MCF 10A (cell line): ENCODE measurements around the gene NMT2. TPM values are rescaled to one million over a fixed set of nuclear protein-coding genes. Genes with fewer than 3 reads are reported as not detected.

ENCODE experiments used
- BruUV-seq: library from RNA; stranded (reverse); fragments of 400-500 nt; replicated peaks from 2 replicates; lab custom pipeline; 2021; lab: Mats Ljungman, UMichigan
- CTCF ChIA-PET: fragments of 300-600 bp; sonication (Branson Sonifier 250); formaldehyde crosslinking; extraction: SDS; loops from one replicate; lab custom pipeline; 2021; ENCODE audit warnings: antibody characterized with exemption, inconsistent platforms; lab: Yijun Ruan, JAX
- POLR2A ChIA-PET: fragments of 300-600, 350-650 bp; sonication (Branson Sonifier 250); formaldehyde crosslinking; extraction: SDS; loops from one replicate; lab custom pipeline; 2020; ENCODE audit warnings: antibody characterized with exemption, inconsistent platforms; lab: Yijun Ruan, JAX
- DNase-seq: peaks from one replicate; pipeline ENCODE4 v3.0.0-alpha.2; 2018; ENCODE audit not compliant: unreplicated experiment
- H3K27ac Mint-ChIP-seq: one replicate; pipeline ENCODE4 v1.8.0; 2022; ENCODE audit warnings: mild to moderate bottlenecking, low read depth, mixed read lengths; ENCODE audit not compliant: unreplicated experiment
- H3K27me3 Mint-ChIP-seq: one replicate; pipeline ENCODE4 v1.8.0; 2022; ENCODE audit warnings: mixed read lengths; ENCODE audit not compliant: insufficient read depth, unreplicated experiment
- H3K36me3 Mint-ChIP-seq: one replicate; pipeline ENCODE4 v1.8.0; 2022; ENCODE audit warnings: mild to moderate bottlenecking, moderate library complexity, mixed read lengths; ENCODE audit not compliant: insufficient read depth, unreplicated experiment
- H3K4me1 Mint-ChIP-seq: one replicate; pipeline ENCODE4 v1.8.0; 2022; ENCODE audit warnings: mixed read lengths; ENCODE audit not compliant: insufficient read depth, unreplicated experiment
- H3K4me3 Mint-ChIP-seq: one replicate; pipeline ENCODE4 v1.8.0; 2022; ENCODE audit warnings: mild to moderate bottlenecking, moderate library complexity, mixed read lengths; ENCODE audit not compliant: unreplicated experiment
- H3K9me3 Mint-ChIP-seq: one replicate; pipeline ENCODE4 v1.8.0; 2022; ENCODE audit warnings: mixed read lengths; ENCODE audit not compliant: unreplicated experiment
- CTCF ChIP-seq: fragments of 200-600 bp; IDR thresholded peaks from one replicate; pipeline ENCODE4 v1.8.0; 2022; ENCODE audit warnings: antibody characterized with exemption, mild to moderate bottlenecking; ENCODE audit not compliant: unreplicated experiment
- intact Hi-C: fragments of 100-400 bp; cut with micrococcal nuclease; formaldehyde crosslinking; loops from 2 replicates; pipeline ENCODE4 v1.14.1; 2022
- total RNA-seq: library from RNA; stranded (reverse); gene quantifications from 2 replicates; pipeline ENCODE4 v1.2.3, GENCODE V29; 2022

Gene NMT2
- total RNA-seq, 1 experiment from 2014 or later = 9.6 TPM

- no peak for TF ChIP-seq CTCF
- no peak overlapping the region for H3K27ac Mint-ChIP-seq
- no peaks in the 10 kb centered on the region for H3K9me3 Mint-ChIP-seq
- H3K4me3 Mint-ChIP-seq = peak overlapping the region; percentile 87
- BruUV-seq = no TSS peak
- no peaks in the 10 kb centered on the region for H3K27me3 Mint-ChIP-seq
- ChIA-PET POLR2A (interaction anchor here (0.6 to 2.6 kb wide), 7 partner anchors 36 to 720 kb away, joined by 3 to 14 read pairs (median 5); partner anchors contain the start of genes DCLRE1C, FAM171A1, RPP38 and SUV39H2), CTCF (interaction anchor here (0.6 to 1.7 kb wide), 10 partner anchors 10 to 226 kb away, joined by 3 to 8 read pairs (median 3); no protein-coding TSS in a partner anchor)
- peaks cover 14% of the 10 kb centered on the region for H3K4me1 Mint-ChIP-seq
- intact Hi-C loops = loop anchor here (5.0 to 10.0 kb wide), 3 partner anchors 36 to 292 kb away; partner anchors contain the start of genes FAM171A1 and SUV39H2
- DNase-seq = no peak
- H3K36me3 Mint-ChIP-seq = peaks cover 7% of the 10 kb centered on the region
Measured at GRCh38 chr10:15166325-15166724, 2.2 kb downstream of the NMT2 start.

- TF ChIP-seq CTCF = no peak
- BruUV-seq = no TSS peak
- POLR2A ChIA-PET = no interaction called here
- no peak overlapping the region for H3K4me3 Mint-ChIP-seq
- H3K27me3 Mint-ChIP-seq = no peaks in the 10 kb centered on the region
- H3K9me3 Mint-ChIP-seq = no peaks in the 10 kb centered on the region
- H3K36me3 Mint-ChIP-seq = peaks cover 3% of the 10 kb centered on the region
- CTCF ChIA-PET = no interaction called here
- H3K27ac Mint-ChIP-seq = no peak overlapping the region
- intact Hi-C loops = loop anchor here (10.0 kb wide), 1 partner anchor 289 kb away; the partner anchor contains the start of gene SUV39H2
- DNase-seq = no peak
- H3K4me1 Mint-ChIP-seq = peaks cover 8% of the 10 kb centered on the region
Measured at GRCh38 chr10:15163253-15163828, 5.2 kb downstream of the NMT2 start.

GRCh38 chr10:15158972-15159371 is 9.5 kb downstream of the NMT2 start:
- DNase-seq = no peak
- ChIA-PET POLR2A (no interaction called here), CTCF (interaction anchor here (0.7 kb wide), 1 partner anchor 50 kb away, joined by 4 read pairs; no protein-coding TSS in a partner anchor)
- BruUV-seq = no TSS peak
- Mint-ChIP-seq H3K36me3 (no peaks in the 10 kb centered on the region), H3K27me3 (no peaks in the 10 kb centered on the region), H3K4me1 (no peaks in the 10 kb centered on the region), H3K4me3 (no peak overlapping the region), H3K9me3 (no peaks in the 10 kb centered on the region), H3K27ac (no peak overlapping the region)
- TF ChIP-seq CTCF = no peak
- intact Hi-C loops = no loop called here

GRCh38 chr10:15158448-15158847 is 10.0 kb downstream of the NMT2 start:
- TF ChIP-seq CTCF = no peak
- H3K36me3 Mint-ChIP-seq = no peaks in the 10 kb centered on the region
- H3K27me3 Mint-ChIP-seq = no peaks in the 10 kb centered on the region
- BruUV-seq = no TSS peak
- ChIA-PET POLR2A (interaction anchor here (0.6 kb wide), 1 partner anchor 20 kb away, joined by 3 read pairs; no protein-coding TSS in a partner anchor), CTCF (no interaction called here)
- no peak overlapping the region for H3K27ac Mint-ChIP-seq
- intact Hi-C loops = no loop called here
- no peak overlapping the region for H3K4me3 Mint-ChIP-seq
- no peaks in the 10 kb centered on the region for H3K9me3 Mint-ChIP-seq
- no peak for DNase-seq
- no peaks in the 10 kb centered on the region for H3K4me1 Mint-ChIP-seq
